AG04450 (cell line): Measurements from ENCODE around the gene KREMEN2. TPM values are rescaled to one million over a fixed set of nuclear protein-coding genes. Genes with fewer than 3 reads are reported as not detected.

Experiments used
- CTCF ChIA-PET: fragments of 300-600, 350-600 bp; formaldehyde crosslinking; extraction: SDS; loops from one replicate; lab custom pipeline; 2022; ENCODE audit warnings: antibody characterized with exemption, inconsistent platforms; lab: Charles Lee
- POLR2A ChIA-PET: fragments of 350-600 bp; formaldehyde crosslinking; extraction: SDS; loops from one replicate; lab custom pipeline; 2021; ENCODE audit warnings: antibody characterized with exemption, inconsistent platforms; lab: Yijun Ruan, JAX
- DNase-seq: peaks from one replicate; pipeline ENCODE4 v3.0.0-alpha.2; 2011; ENCODE audit warnings: low read depth, low spot score
- H3K27ac ChIP-seq: one replicate; pipeline ENCODE4 v1.5.1; 2012; ENCODE audit warnings: low read depth, low read length, control low read depth
- H3K27me3 ChIP-seq: one replicate; pipeline ENCODE4 v1.6.0; 2012; ENCODE audit warnings: low read length; ENCODE audit not compliant: control insufficient read depth, insufficient read depth
- H3K4me3 ChIP-seq: 2 replicates; pipeline ENCODE4 v1.5.1; 2011; ENCODE audit warnings: mild to moderate bottlenecking, low read depth, low read length, control low read depth
- H3K9me3 ChIP-seq: 2 replicates; pipeline ENCODE4 v1.5.1; 2012; ENCODE audit warnings: low read length; ENCODE audit not compliant: control insufficient read depth, insufficient read depth
- polyA plus RNA-seq: library from polyadenylated mRNA; depleted of rRNA; stranded (reverse); fragments of >200 nt; gene quantifications from 2 replicates; pipeline ENCODE4 v1.2.3, GENCODE V29; 2011
- TF ChIP-seq, protein P1 (sequence below): IDR thresholded peaks from 2 replicates; pipeline ENCODE4 v1.5.1; 2011; ENCODE audit warnings: low read depth, low read length, control low read depth, inconsistent platforms

KREMEN2 gene
- polyA plus RNA-seq, 1 experiment = 0.04 TPM

DNA sequence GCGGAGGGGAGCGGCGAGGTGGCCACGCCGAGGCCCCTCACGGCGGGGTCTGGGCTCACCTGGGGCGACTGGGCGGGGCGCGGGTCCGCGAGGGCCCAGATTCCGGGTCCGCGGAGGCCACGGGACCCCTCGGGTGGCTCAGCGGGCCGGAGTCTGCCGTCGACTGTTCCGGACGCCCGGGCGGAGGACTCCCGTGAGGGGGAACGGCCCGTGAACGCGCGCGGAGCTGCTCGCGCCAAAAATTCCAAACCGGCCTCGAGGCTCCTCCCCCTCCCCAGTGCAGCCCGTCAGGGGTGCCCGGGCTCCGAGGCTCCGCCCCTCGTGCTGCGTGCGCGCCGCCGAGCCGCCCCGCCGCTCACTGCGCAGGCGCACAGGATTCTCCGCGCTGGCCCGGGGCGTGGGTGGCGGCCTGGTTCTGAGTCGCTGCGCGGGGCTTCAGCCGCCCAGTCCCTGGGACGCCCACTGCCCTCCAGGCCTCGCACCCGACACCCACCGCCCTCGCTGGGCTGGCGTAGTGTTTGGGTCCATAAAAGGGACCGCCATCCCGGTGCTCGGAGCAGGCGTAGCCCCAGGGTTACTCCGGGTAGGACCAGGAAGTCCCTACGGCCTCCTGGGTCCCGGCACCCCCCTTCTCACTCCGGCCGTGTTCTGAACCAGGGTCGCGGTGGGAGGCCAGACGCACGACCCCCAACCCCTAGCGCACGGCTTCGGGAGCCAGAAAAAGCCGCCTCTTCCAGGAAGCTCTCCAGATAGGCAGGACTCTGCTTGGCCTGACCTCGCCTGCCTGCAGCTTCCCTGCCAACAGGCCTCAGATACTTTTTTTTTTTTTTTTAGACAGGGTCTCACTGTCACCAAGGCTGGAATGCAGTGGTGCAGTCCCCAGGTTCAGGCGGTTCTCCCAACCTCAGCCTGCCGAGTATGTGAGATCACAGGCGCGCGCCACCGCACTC, 16.4 kb downstream of the KREMEN2 start, which contains the start of gene PKMYT1:
Gene PKMYT1, minus strand, starts transcription at position 220 of the 950 bp plus-strand sequence. CDS start 789 bp downstream, outside the sequence.
- CTCF ChIA-PET = interaction anchor here (0.6 to 1.2 kb wide), 2 partner anchors 7 to 48 kb away, joined by 3 to 11 read pairs; no protein-coding TSS in a partner anchor
- POLR2A ChIA-PET = interaction anchor here (0.5 to 2.1 kb wide), 5 partner anchors 11 to 75 kb away, joined by 3 to 10 read pairs (median 6); partner anchors contain the start of genes PAQR4 and TNFRSF12A
- H3K27me3 ChIP-seq = no peaks in the 10 kb centered on the region

DNA sequence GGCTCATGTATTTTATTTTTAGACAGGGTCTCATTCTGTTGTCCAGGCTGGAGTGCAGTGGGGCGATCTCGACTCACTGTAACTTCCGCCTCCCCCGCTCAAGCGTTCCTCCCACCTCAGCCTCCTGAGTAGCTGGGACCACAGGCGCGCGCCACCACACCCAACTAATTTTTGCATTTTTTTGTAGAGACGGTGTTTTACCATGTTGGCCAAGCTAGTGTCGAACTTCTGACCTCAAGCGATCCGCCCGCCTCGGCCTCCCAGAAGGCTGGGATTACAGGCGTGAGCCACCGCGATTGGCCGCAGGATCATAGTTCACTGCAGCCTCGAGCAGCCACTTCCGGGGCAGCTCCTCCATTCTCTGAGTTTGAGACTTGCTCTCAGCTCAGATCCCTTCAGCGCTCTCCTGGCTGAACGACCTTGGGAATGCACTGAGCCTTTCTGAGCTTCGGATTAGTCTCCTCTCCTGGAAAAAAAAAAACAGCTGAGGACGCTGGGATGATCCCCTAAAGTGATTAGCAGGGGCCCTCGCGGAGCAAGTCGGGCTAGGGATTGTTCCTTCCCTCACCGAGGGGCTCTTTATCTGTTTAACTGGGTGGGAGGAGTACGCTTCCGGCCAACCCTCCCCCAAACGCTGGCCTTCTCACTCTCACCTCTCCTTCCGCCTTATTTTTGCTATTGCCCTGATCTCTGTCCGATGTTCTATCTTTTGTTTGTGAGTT, 17.3 kb downstream of the KREMEN2 start:
- Histone ChIP-seq H3K9me3 (peaks cover 5% of the 10 kb centered on the region; the same call in 1 of the 2 replicates), H3K27ac (no peak overlapping the region), H3K27me3 (peaks cover 4% of the 10 kb centered on the region), H3K4me3 (no peak overlapping the region; the same call in 1 of the 2 replicates)
- TF ChIP-seq, protein P1, sequence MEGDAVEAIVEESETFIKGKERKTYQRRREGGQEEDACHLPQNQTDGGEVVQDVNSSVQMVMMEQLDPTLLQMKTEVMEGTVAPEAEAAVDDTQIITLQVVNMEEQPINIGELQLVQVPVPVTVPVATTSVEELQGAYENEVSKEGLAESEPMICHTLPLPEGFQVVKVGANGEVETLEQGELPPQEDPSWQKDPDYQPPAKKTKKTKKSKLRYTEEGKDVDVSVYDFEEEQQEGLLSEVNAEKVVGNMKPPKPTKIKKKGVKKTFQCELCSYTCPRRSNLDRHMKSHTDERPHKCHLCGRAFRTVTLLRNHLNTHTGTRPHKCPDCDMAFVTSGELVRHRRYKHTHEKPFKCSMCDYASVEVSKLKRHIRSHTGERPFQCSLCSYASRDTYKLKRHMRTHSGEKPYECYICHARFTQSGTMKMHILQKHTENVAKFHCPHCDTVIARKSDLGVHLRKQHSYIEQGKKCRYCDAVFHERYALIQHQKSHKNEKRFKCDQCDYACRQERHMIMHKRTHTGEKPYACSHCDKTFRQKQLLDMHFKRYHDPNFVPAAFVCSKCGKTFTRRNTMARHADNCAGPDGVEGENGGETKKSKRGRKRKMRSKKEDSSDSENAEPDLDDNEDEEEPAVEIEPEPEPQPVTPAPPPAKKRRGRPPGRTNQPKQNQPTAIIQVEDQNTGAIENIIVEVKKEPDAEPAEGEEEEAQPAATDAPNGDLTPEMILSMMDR = no peak
- POLR2A ChIA-PET = interaction anchor here (0.7 to 2.1 kb wide), 4 partner anchors 11 to 76 kb away, joined by 3 to 10 read pairs (median 6); partner anchors contain the start of genes PAQR4 and TNFRSF12A
- no peak for DNase-seq
- CTCF ChIA-PET = interaction anchor here (0.6 to 1.2 kb wide), 2 partner anchors 8 to 49 kb away, joined by 3 to 11 read pairs; no protein-coding TSS in a partner anchor

More for the DNA sequence above, 16.4 kb downstream of the KREMEN2 start, which contains the start of gene PKMYT1:
- peak within 1 kb of the TSS; percentile 61 for H3K27ac ChIP-seq
- peak; percentile 38 for DNase-seq
- H3K4me3 ChIP-seq = peak within 1 kb of the TSS; percentile 80
- TF ChIP-seq, protein P1 = no peak
- peaks cover 5% of the 10 kb centered on the region; the same call in 1 of the 2 replicates for H3K9me3 ChIP-seq

DNA sequence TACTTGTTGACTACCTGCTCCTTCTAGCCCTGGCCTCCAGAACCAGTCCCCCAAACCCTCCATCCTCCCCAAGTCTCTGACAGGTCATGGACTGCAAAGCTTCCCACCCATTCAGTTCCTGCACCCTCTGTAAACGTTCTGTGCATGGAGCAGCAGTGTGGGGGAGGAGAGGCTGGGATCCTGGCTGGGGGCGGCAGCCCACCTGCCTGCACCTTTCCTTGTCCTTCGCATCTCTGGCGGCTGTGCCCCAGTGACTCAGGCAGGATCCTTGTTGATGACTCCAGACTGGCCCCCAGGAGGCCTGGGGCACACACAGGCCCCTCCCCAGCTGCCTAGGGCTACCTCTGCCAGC, 17.8 kb downstream of the KREMEN2 start:
- Histone ChIP-seq H3K4me3 (no peak overlapping the region), H3K27me3 (peaks cover 4% of the 10 kb centered on the region), H3K27ac (no peak overlapping the region), H3K9me3 (peaks cover 5% of the 10 kb centered on the region; the same call in 1 of the 2 replicates)
- CTCF ChIA-PET = interaction anchor here (1.2 kb wide), 1 partner anchor 9 kb away, joined by 3 read pairs; no protein-coding TSS in a partner anchor
- DNase-seq = no peak
- TF ChIP-seq, protein P1 = no peak
- POLR2A ChIA-PET = no interaction called here

DNA sequence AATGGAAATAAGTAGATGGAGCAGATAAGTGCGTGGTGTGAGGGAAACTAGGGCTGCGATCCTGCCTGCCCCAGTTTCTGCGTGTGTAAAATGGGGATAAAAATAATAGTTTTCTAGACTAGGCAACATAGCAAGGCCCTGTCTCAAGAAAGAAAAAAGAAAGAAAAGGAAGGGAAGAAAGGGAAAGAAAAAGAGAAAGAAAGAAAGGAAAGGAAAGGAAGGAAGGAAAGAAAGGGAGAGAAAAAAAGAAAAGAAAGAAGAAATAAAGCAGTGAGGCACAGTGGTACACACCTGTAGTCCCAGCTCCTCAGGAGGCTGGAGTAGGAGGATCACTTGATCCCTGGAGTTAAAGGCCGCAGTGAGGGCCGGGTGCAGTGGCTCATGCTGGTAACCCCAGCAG, 18.3 kb downstream of the KREMEN2 start:
- ChIA-PET CTCF (interaction anchor here (0.9 kb wide), 1 partner anchor 12 kb away, joined by 3 read pairs; no protein-coding TSS in a partner anchor), POLR2A (no interaction called here)
- no peak for DNase-seq
- H3K9me3 ChIP-seq = peaks cover 5% of the 10 kb centered on the region; the same call in 1 of the 2 replicates
- no peak overlapping the region for H3K4me3 ChIP-seq
- no peak overlapping the region for H3K27ac ChIP-seq
- peaks cover 6% of the 10 kb centered on the region for H3K27me3 ChIP-seq
- TF ChIP-seq, protein P1 = no peak
